ENCODE results near the gene PROC.

The PROC gene

DNA sequence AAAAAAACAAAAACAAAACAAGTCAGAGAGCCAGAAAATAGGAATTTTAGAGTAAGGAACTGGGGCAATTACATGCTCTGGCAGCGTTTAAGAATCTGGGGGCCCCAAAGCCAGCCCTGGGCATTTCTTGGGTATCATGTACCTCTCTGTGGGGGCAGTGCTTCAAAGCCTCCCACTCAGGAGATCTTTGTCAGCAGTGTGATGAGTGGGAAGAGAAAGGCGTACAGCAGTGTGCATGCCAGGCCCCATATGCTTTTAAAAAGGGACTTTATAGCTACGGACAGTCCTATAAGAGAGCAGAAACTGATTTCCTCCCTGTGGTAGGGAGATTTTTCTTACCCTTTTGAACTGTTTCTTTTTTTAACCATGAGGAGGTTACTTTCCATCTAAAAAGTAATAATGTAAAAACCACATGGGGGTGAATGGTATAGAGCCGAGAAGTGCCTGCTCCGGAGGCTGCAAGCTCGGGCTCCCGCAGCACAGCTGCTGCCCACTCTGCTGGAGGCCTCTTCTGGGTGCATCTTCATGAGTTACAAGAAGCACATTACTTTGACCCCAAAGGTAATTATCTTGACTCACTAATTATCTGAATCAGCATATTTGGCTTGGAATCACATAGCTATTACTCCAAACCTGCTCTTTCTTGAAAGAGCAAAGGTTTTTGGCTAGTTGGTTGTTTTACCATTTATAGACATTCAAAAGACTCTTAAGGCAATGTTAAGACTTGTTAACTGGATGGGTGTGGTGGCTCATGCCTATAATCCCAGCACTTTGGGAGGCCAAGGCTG is 46.4 kb downstream of the PROC start:
- no peak for DNase-seq

DNA sequence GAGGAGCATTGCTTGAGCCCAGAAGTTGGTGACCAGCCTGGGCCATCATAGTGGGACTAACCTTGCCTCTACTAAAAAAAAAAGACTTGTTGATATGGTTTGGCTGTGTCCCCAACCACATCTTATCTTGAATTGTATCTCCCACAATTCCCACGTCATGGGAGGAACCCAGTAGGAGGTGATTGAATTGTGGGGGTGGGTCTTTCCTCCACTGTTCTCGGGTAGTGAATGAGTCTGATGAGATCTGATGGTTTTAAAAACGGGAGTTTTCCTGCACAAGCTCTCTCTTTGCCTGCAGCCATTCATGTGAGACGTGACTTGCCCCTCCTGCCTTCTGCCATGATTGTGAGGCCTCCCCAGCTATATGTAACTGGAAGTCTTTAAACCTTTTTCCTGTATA is 47.0 kb downstream of the PROC start:
- DNase-seq, result no peak

DNA sequence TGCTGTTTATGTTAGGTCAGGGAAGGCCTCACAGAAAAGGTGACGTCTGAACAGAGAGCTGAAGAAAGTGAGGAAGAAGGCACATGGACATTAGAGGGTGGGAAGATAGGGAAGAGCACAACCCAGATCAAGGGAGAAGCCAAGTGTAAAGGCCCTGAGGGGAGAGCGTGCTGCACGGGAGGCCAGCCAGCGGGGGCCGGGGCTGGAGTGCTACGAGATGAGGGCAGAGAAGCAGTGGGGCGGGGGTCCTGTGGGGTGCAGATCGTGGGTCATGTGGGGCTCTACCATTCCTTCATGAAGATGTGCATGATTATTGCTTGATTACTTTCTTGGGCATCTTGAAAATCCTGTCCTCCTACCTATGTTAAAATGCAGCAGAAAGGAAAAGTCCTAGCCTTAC is 50.8 kb downstream of the PROC start:
- no peak for DNase-seq

DNA sequence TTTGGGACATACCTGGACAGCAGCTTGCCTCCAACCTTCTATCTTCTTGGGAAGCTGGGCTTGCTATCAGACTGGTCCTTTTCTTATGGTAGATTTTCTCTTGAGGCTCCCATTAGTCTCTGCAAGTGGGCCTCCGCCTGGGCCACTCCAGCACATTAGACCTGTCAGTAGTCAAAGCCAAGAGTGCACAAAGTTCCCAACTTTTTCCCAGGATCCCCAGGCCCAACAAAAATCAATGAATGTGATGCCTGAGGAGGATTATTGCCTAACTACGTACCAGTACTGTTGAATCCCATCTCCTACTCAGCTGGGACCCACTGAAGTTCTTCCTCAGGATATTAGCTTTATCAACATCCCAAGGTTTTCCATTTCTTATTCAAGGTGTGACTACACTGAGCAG is 51.7 kb downstream of the PROC start:
- no peak for DNase-seq

DNA sequence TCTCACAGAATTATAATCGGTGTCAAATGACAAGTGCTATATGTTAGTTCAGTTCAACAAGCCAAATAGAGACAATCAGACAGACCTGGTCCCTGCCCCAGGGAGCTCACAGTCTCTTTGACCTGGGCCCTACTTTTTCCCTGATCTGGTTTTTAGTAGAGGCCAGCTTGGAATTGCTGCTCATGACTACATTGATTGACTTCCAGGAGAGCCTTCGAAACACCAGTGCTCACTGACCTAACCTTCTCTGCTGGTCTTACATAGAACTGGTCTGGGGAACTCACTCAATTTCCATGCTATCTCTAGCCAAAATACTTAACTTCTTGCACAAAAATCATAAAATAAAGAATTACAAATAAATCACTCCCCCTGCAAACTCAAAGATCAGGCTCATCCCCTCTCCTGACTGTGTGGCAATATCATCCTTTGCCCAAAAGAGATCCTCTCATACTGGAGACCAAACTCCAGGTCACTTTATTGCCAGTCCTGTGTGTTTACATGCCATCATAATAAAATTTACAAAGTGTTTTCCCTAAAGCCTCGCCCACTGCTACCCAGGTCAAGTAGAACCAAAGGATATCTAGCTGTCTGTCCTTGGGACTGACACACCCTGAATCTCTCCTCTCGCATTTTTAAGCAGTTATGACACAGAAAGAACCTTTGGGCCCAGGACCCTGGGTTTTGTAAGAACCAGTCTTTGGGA is 53.2 kb downstream of the PROC start:
- DNase-seq, result no peak

DNA sequence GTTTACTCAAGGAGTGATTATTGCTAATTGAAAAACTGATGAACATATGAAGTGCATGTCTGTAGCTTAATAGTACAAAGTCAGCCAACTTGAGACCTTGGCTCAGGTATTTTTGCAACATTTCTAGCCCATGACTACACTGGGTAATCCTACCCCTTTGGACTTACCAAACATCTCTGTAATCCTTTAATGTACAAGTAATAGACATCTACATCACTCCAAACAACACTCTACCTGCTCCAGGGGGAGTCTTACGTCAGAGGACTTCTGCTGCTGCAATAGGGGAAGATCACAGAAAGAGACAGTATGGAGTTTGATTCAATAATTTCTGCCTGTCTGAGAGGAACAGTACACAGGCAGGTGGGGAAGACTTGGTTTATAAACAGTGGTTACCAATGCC is 54.0 kb downstream of the PROC start:
- DNase-seq, result no peak

DNA sequence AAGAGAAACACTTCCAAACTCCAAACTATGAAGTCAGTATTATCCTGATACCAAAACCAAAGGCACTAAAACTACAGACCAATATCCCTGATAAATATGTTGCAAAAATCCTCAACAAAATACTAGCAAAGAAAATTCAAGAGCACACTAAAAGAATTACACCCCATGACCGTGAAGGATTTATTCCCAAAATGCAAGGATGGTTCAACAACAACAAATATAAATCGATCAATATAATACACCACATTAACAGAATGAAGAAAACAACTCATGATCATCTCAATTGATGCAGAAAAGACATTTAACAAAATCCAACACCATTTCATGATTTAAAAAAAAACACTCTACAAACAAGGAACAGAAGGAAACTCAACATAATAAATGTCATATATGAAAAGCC is 57.6 kb downstream of the PROC start:
- DNase-seq, result no peak
